ENCODE data around the gene PNPLA4. TPM values are rescaled to one million over a fixed set of nuclear protein-coding genes. Genes with fewer than 3 reads are reported as not detected.

Gene PNPLA4, protein sequence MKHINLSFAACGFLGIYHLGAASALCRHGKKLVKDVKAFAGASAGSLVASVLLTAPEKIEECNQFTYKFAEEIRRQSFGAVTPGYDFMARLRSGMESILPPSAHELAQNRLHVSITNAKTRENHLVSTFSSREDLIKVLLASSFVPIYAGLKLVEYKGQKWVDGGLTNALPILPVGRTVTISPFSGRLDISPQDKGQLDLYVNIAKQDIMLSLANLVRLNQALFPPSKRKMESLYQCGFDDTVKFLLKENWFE
- total RNA-seq = 17.5 TPM

DNA sequence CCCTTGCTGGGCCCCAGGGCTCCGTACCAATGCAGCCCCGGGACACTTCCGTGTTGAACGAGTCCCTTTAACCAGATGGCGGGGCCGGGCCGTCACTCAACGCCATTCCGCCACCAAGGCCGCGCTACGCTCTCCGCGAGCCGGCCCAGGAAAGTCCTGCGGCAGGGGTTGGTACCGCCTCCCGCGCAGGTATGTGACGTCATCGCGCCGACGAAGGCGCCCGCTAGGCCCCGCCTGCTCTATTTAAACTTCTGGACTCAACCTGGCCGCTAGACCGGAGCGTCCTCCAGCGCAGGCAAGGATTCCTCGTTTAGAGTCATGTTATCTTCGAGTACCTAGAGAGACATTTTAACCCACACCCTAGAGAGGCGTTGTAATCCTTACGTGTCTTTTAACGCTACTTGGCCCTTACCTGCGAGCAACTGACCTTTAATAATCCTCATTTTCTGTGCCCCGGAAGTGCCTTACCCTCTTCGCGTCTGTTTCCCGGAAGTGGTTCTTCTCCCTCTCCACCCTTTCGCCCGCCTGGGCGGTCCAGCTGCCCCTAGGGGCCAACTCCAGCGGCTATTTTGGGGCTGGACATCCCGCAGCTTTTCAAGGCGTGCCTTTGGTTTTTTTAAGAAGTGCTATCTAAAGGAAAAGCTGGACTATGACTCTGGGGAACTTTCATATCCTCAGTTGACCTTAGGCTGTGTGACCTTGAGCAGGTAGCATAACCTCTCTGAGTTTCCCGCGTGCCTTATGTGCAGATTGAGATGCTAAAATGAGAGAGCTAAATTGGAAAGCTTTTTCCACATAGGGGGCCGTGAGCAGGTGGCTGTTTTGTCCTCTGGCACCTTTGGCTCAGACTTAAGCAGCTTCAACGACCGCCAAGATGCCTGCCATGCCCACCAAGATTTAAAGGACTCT, at the start of gene PNPLA4:
PNPLA4 (minus strand) TSS at position 155 of the 909 bp plus-strand sequence. CDS start 1,294 bp downstream, outside the sequence.

Other genes starting within 250 kb of the PNPLA4 start
- not detected for gene VCX, start 84.2 kb downstream of the PNPLA4 start, total RNA-seq
- gene VCX2, start 243.9 kb upstream of the PNPLA4 start, total RNA-seq = not detected